ENCODE measurements around the gene CHD8. TPM values are rescaled to one million over a fixed set of nuclear protein-coding genes. Genes with fewer than 3 reads are reported as not detected.

CHD8 gene
- total and polyA plus RNA-seq, 2 of the 13 experiments (the other 11 are each of a cell fraction or from before 2014, with no cell fraction given) = 35.1 to 79.6 TPM

DNA sequence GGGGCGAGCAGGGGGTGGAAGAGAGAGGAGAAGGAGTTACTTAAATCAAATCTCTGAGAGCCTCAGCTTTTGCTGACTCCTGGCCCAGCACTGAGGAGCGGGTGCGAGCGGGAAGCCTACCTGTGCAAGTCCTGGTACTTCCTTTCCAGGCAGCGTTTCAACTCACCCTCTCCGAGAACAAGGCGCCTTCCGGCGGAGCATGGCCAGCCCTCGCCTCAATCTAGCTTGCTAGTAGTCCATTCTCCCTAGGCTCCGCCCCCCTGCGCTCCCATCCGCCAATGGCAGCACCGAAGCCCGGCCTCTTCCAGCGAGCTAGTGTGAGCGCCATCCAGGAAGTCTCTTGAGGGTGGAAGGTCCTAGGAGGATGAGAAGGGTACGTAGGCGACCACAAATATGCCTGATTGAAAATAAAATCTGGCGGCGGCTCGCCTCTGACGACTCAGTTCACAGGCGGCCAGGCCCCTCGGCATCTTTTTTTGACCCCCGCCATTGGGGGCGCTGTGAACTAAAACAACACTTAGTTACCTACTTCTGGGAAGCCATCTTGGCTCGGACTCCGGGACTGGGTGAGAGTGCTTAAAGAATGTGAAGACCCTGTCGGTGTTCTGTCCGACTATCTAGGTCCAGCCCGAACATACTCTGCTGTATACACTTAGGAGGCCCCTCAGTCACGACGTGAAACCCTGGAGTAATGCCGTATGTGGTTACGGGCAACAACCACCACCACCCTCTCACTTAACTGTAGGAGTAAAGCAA is at the start of gene CHD8 (continued):
- TF ChIP-seq, protein P1, sequence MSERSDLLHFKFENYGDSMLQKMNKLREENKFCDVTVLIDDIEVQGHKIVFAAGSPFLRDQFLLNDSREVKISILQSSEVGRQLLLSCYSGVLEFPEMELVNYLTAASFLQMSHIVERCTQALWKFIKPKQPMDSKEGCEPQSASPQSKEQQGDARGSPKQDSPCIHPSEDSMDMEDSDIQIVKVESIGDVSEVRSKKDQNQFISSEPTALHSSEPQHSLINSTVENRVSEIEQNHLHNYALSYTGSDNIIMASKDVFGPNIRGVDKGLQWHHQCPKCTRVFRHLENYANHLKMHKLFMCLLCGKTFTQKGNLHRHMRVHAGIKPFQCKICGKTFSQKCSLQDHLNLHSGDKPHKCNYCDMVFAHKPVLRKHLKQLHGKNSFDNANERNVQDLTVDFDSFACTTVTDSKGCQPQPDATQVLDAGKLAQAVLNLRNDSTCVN (CRISPR knock-in tag; IDR thresholded peaks at IDR 0.05; ENCODE audit: borderline replicate concordance) = peak; percentile 57; the same call in 1 of the 2 replicates
- TF ChIP-seq, protein P2, sequence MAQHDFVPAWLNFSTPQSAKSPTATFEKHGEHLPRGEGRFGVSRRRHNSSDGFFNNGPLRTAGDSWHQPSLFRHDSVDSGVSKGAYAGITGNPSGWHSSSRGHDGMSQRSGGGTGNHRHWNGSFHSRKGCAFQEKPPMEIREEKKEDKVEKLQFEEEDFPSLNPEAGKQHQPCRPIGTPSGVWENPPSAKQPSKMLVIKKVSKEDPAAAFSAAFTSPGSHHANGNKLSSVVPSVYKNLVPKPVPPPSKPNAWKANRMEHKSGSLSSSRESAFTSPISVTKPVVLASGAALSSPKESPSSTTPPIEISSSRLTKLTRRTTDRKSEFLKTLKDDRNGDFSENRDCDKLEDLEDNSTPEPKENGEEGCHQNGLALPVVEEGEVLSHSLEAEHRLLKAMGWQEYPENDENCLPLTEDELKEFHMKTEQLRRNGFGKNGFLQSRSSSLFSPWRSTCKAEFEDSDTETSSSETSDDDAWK (CRISPR knock-in tag; IDR thresholded peaks at IDR 0.05) = no peak
- TF ChIP-seq, protein P3, sequence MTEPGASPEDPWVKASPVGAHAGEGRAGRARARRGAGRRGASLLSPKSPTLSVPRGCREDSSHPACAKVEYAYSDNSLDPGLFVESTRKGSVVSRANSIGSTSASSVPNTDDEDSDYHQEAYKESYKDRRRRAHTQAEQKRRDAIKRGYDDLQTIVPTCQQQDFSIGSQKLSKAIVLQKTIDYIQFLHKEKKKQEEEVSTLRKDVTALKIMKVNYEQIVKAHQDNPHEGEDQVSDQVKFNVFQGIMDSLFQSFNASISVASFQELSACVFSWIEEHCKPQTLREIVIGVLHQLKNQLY (CRISPR knock-in tag; IDR thresholded peaks at IDR 0.05) = peak; percentile 10
- TF ChIP-seq STAG1 (CRISPR knock-in tag; IDR thresholded peaks at IDR 0.05) (peak; percentile 80), PPARG (CRISPR knock-in tag; conservative IDR thresholded peaks at IDR 0.05) (peak; percentile 93), ZNF75D (CRISPR knock-in tag; IDR thresholded peaks at IDR 0.05; ENCODE audit: borderline replicate concordance) (no peak), SP4 (CRISPR knock-in tag; IDR thresholded peaks at IDR 0.05) (peak; percentile 100), DR1 (CRISPR knock-in tag; IDR thresholded peaks at IDR 0.05) (peak; percentile 90; the same call in 1 of the 2 replicates), ZNF350 (CRISPR knock-in tag; IDR thresholded peaks at IDR 0.05; ENCODE audit: borderline replicate concordance, low read depth) (peak; percentile 96), ZNF33A (CRISPR knock-in tag; IDR thresholded peaks at IDR 0.05; ENCODE audit: borderline replicate concordance) (no peak; the same call in 1 of the 2 replicates), ERF (CRISPR knock-in tag; IDR thresholded peaks at IDR 0.05) (peak; percentile 84), RFX5 (IDR thresholded peaks at IDR 0.05; ENCODE audit: low read depth, low read length) (no peak; the same call in 1 of the 2 replicates), ZMYM4 (CRISPR knock-in tag; IDR thresholded peaks at IDR 0.05) (peak; percentile 99), PAF1 (CRISPR knock-in tag; IDR thresholded peaks at IDR 0.05) (no peak), ZNF30 (CRISPR knock-in tag; IDR thresholded peaks at IDR 0.05) (no peak), MATR3 (CRISPR knock-in tag; IDR thresholded peaks at IDR 0.05) (no peak), ZNF326 (CRISPR knock-in tag; IDR thresholded peaks at IDR 0.05; ENCODE audit: borderline replicate concordance) (no peak)
- TF ChIP-seq, protein P4, sequence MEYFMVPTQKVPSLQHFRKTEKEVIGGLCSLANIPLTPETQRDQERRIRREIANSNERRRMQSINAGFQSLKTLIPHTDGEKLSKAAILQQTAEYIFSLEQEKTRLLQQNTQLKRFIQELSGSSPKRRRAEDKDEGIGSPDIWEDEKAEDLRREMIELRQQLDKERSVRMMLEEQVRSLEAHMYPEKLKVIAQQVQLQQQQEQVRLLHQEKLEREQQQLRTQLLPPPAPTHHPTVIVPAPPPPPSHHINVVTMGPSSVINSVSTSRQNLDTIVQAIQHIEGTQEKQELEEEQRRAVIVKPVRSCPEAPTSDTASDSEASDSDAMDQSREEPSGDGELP (IDR thresholded peaks at IDR 0.05; ENCODE audit: borderline replicate concordance, low read depth) = peak; percentile 67; the same call in 1 of the 2 replicates
- TF ChIP-seq, protein P5, sequence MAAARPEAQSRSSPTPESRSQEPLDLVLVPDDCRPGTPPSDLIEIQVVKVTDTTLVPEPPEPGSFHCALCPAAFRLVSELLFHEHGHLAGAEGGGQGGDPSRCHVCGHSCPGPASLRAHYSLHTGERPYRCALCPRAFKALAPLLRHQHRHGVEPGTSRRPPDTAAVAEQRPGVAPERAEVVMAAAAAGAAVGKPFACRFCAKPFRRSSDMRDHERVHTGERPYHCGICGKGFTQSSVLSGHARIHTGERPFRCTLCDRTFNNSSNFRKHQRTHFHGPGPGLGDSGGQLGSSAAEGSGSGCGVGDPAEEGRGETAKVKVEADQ (CRISPR knock-in tag; IDR thresholded peaks at IDR 0.05; ENCODE audit: borderline replicate concordance) = no peak
- TF ChIP-seq, protein P6, sequence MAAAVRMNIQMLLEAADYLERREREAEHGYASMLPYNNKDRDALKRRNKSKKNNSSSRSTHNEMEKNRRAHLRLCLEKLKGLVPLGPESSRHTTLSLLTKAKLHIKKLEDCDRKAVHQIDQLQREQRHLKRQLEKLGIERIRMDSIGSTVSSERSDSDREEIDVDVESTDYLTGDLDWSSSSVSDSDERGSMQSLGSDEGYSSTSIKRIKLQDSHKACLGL (CRISPR knock-in tag; IDR thresholded peaks at IDR 0.05) = peak; percentile 96; the same call in 1 of the 2 replicates
- TF ChIP-seq, protein P7, sequence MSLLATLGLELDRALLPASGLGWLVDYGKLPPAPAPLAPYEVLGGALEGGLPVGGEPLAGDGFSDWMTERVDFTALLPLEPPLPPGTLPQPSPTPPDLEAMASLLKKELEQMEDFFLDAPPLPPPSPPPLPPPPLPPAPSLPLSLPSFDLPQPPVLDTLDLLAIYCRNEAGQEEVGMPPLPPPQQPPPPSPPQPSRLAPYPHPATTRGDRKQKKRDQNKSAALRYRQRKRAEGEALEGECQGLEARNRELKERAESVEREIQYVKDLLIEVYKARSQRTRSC (CRISPR knock-in tag; IDR thresholded peaks at IDR 0.05; ENCODE audit: low read depth) = no peak
- TF ChIP-seq, protein P8, sequence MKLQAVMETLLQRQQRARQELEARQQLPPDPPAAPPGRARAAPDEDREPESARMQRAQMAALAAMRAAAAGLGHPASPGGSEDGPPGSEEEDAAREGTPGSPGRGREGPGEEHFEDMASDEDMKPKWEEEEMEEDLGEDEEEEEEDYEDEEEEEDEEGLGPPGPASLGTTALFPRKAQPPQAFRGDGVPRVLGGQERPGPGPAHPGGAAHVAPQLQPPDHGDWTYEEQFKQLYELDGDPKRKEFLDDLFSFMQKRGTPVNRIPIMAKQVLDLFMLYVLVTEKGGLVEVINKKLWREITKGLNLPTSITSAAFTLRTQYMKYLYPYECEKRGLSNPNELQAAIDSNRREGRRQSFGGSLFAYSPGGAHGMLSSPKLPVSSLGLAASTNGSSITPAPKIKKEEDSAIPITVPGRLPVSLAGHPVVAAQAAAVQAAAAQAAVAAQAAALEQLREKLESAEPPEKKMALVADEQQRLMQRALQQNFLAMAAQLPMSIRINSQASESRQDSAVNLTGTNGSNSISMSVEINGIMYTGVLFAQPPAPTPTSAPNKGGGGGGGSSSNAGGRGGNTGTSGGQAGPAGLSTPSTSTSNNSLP (IDR thresholded peaks at IDR 0.05; ENCODE audit: low read depth, low read length) = no peak
